DND-41 (cell line): ENCODE measurements around the gene JUNB.
A peak's percentile ranks its signal among the peaks of the same experiment; 100 is the strongest.

Source experiments
- ATAC-seq: fragments of 200-7000 bp; cut with Tn5 transposase; 3 replicates; pipeline ENCODE4 v1.9.1; 2021; ENCODE audit warnings: low read depth; ENCODE audit not compliant: insufficient read depth
- DNase-seq: peaks from one replicate; pipeline ENCODE4 v3.0.0-alpha.2; 2020
- H2AFZ ChIP-seq: 2 replicates; pipeline ENCODE4 v1.6.0; 2012; ENCODE audit warnings: low read depth, low read length
- H3K27ac ChIP-seq: 2 replicates; pipeline ENCODE4 v1.5.1; 2012; ENCODE audit warnings: low read length, inconsistent platforms
- H3K27me3 ChIP-seq: fragments of 200-600 bp; sonication (generic); 2 replicates; pipeline ENCODE4 v1.6.0; 2012; ENCODE audit warnings: low read length, mild to moderate bottlenecking, inconsistent platforms; ENCODE audit not compliant: insufficient read depth, poor library complexity
- H3K36me3 ChIP-seq: 2 replicates; pipeline ENCODE4 v1.5.1; 2012; ENCODE audit warnings: low read length, inconsistent platforms; ENCODE audit not compliant: insufficient read depth
- H3K4me1 ChIP-seq: 2 replicates; pipeline ENCODE4 v1.5.1; 2012; ENCODE audit warnings: mild to moderate bottlenecking, low read length; ENCODE audit not compliant: insufficient read depth
- H3K4me2 ChIP-seq: 2 replicates; pipeline ENCODE4 v1.6.0; 2012; ENCODE audit warnings: mild to moderate bottlenecking, moderate library complexity, low read length, inconsistent platforms; ENCODE audit not compliant: insufficient read depth
- H3K4me3 ChIP-seq, 2 experiments: fragments of 200-600 bp in 1 of 2; shearing (Covaris generic) in 1 of 2; 2 replicates each; pipeline ENCODE4 v1.5.1; 2012 to 2016; ENCODE audit warnings: inconsistent platforms in 2 of 2, low read length in 2 of 2, mild to moderate bottlenecking in 2 of 2, low read depth in 1 of 2, moderate library complexity in 1 of 2
- H3K79me2 ChIP-seq: 2 replicates; pipeline ENCODE4 v1.6.0; 2012; ENCODE audit warnings: low read length, inconsistent platforms; ENCODE audit not compliant: insufficient read depth
- H3K9ac ChIP-seq: 2 replicates; pipeline ENCODE4 v1.6.0; 2012; ENCODE audit warnings: low read depth, mild to moderate bottlenecking, inconsistent platforms, low read length, moderate library complexity
- H3K9me3 ChIP-seq: 2 replicates; pipeline ENCODE4 v1.5.1; 2012; ENCODE audit warnings: low read length, moderate library complexity, mild to moderate bottlenecking, inconsistent platforms; ENCODE audit not compliant: insufficient read depth, severe bottlenecking
- H4K20me1 ChIP-seq: 2 replicates; pipeline ENCODE4 v1.6.0; 2012; ENCODE audit warnings: low read length; ENCODE audit not compliant: insufficient read depth
- EZH2 ChIP-seq: IDR thresholded peaks from 3 replicates; pipeline ENCODE4 v1.6.1; 2012; ENCODE audit warnings: borderline replicate concordance, low read depth, mild to moderate bottlenecking, moderate library complexity, low read length, inconsistent platforms; ENCODE audit not compliant: severe bottlenecking
- TF ChIP-seq, protein P1 (sequence below): IDR thresholded peaks from 2 replicates; pipeline ENCODE4 v1.5.1; 2012; ENCODE audit warnings: borderline replicate concordance, low read length, moderate library complexity, mild to moderate bottlenecking; ENCODE audit not compliant: poor library complexity, severe bottlenecking; ENCODE audit errors: extremely low read depth

The JUNB gene

DNA sequence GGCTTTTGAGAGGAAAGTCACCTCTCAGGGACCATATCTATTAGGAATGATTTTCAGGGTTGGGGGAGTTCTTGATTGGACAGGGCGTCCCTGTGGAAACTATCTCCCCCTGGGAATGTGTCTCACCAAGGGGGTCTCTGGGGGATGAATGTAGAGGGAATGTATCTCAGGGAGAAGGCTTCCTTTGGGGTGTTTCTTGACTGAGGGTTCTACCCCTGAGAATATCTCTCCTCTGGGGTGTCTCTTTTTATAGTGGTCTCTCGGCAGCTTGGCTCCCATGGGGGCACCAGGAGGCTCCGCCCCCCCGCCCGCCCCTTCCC is 42.1 kb downstream of the JUNB start:
- no peak for TF ChIP-seq EZH2
- TF ChIP-seq, protein P1, sequence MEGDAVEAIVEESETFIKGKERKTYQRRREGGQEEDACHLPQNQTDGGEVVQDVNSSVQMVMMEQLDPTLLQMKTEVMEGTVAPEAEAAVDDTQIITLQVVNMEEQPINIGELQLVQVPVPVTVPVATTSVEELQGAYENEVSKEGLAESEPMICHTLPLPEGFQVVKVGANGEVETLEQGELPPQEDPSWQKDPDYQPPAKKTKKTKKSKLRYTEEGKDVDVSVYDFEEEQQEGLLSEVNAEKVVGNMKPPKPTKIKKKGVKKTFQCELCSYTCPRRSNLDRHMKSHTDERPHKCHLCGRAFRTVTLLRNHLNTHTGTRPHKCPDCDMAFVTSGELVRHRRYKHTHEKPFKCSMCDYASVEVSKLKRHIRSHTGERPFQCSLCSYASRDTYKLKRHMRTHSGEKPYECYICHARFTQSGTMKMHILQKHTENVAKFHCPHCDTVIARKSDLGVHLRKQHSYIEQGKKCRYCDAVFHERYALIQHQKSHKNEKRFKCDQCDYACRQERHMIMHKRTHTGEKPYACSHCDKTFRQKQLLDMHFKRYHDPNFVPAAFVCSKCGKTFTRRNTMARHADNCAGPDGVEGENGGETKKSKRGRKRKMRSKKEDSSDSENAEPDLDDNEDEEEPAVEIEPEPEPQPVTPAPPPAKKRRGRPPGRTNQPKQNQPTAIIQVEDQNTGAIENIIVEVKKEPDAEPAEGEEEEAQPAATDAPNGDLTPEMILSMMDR, result no peak
- peak overlapping the region; percentile 46 for H3K9ac ChIP-seq
- H3K4me2 ChIP-seq, result peak overlapping the region; percentile 89
- no peak for ATAC-seq
- H3K27me3 ChIP-seq, result no peaks in the 10 kb centered on the region
- no peak for DNase-seq
- H3K4me1 ChIP-seq, result peaks cover 40% of the 10 kb centered on the region
- no peaks in the 10 kb centered on the region for H3K36me3 ChIP-seq
- peak overlapping the region; percentile 47 for H2AFZ ChIP-seq
- peak overlapping the region; percentile 48; the same call in 1 of the 2 replicates for H3K27ac ChIP-seq
- no peaks in the 10 kb centered on the region for H3K9me3 ChIP-seq
- no peaks in the 10 kb centered on the region for H3K79me2 ChIP-seq
- peak overlapping the region; percentile 16 to 60; a peak in 3 of 4 replicates for H3K4me3 ChIP-seq
- H4K20me1 ChIP-seq, result peaks cover 7% of the 10 kb centered on the region

DNA sequence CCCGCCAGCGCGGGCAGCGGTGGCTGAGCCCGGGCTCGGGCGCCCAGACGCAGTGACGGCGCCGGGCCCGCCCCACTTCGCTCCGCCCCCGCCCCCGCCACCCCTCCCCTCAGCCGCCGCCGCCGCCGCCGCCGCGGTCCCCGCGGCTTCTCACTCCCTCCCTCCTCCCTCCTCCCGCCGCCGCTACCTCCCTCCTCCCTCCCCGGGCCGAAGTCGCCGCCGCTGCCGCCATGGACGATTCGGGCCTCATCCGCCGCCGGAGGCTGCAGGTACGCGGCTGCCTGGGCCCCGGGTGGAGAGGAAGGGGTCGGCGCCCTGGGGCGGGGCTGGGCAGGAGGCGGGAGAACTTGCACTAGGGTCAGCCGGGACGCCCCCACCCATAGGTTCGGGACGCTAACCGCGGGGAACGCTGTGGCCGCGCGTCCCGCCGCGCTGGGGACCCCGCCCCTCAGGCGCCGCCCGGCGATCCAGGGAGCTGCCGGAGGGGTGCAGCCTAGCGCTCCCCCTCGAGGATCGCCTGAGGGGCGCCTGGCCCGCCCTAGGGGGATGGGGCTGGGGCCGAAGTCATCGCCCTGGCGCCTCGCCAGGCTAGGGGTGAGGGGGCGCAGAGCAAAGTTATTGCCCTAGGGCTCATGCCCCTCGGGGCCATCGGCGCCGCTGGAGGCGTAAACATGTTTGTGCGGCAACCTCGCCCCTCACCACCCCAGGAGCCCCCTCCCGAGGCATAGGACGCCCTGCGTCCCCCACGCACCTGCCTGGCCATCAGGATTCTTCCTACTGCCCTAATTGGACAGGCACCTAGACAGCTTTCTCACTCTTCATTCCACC is 42.7 kb downstream of the JUNB start:
- H4K20me1 ChIP-seq, result peaks cover 7% of the 10 kb centered on the region
- peak overlapping the region; percentile 89 for H3K4me2 ChIP-seq
- H3K27me3 ChIP-seq, result no peaks in the 10 kb centered on the region
- no peaks in the 10 kb centered on the region for H3K9me3 ChIP-seq
- H3K27ac ChIP-seq, result peak overlapping the region; percentile 50
- H3K9ac ChIP-seq, result peak overlapping the region; percentile 67
- ATAC-seq, result peak; percentile 52
- H3K36me3 ChIP-seq, result no peaks in the 10 kb centered on the region
- TF ChIP-seq, protein P1, result no peak
- DNase-seq, result peak; percentile 73
- H3K4me3 ChIP-seq, result peak overlapping the region; percentile 40 to 63; a peak in 3 of 4 replicates
- peaks cover 2% of the 10 kb centered on the region; the same call in 1 of the 2 replicates for H3K79me2 ChIP-seq
- peak overlapping the region; percentile 88 for H2AFZ ChIP-seq
- peaks cover 40% of the 10 kb centered on the region for H3K4me1 ChIP-seq

DNA sequence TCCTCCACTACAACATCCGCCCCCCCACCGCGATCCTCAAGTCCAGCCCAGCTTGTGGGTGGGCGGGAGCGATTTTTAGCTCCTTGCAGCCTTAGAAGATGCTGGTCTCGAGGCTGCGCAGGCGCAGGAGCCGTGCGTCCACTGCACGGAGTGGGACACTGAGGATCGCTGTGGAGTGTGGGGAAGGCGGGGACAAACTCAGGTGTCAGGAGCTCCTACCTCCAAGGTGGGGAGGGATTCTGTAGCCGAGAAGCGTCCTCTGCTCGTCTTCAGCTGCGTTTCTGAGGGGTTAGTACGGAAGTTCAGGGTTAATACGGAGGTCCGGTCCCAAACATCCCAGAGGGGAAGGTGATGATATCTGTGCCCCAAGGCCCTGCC is 43.3 kb downstream of the JUNB start, which contains the start of gene RTBDN:
TSS of gene RTBDN (minus strand) at position 14 of the 378 bp plus-strand sequence. CDS start 4,600 bp downstream, outside the sequence.
- Histone ChIP-seq H3K79me2 (peaks cover 8% of the 10 kb centered on the region), H2AFZ (peak within 1 kb of the TSS; percentile 88), H3K9me3 (no peaks in the 10 kb centered on the region), H3K27ac (peak within 1 kb of the TSS; percentile 50), H4K20me1 (peaks cover 11% of the 10 kb centered on the region), H3K9ac (peak within 1 kb of the TSS; percentile 67), H3K27me3 (no peaks in the 10 kb centered on the region), H3K36me3 (no peaks in the 10 kb centered on the region), H3K4me2 (peak within 1 kb of the TSS; percentile 89), H3K4me3 (peak within 1 kb of the TSS; percentile 40 to 63; a peak in 3 of 4 replicates), H3K4me1 (peaks cover 46% of the 10 kb centered on the region)
- no peak for TF ChIP-seq EZH2
- TF ChIP-seq, protein P1, result no peak
- ATAC-seq (no peak), DNase-seq (no peak)
